GM12875 (cell line): ENCODE data around the gene SCAND1.

Experiments used
- H3K4me3 ChIP-seq: one replicate; pipeline ENCODE4 v1.5.1; 2011; ENCODE audit warnings: low read depth, low read length, control low read depth
- CTCF ChIP-seq: IDR thresholded peaks from 2 replicates; pipeline ENCODE4 v1.5.1; 2011; ENCODE audit warnings: low read depth, mild to moderate bottlenecking, control low read depth, inconsistent platforms, low read length, moderate library complexity, borderline replicate concordance; ENCODE audit not compliant: insufficient read depth

Gene SCAND1

GRCh38 chr20:35942243-35942642 lies 12.1 kb downstream of the SCAND1 start:
- no peak for TF ChIP-seq CTCF
- no peak overlapping the region for H3K4me3 ChIP-seq

GRCh38 chr20:35941620-35942019 lies 12.7 kb downstream of the SCAND1 start:
- H3K4me3 ChIP-seq, result no peak overlapping the region
- TF ChIP-seq CTCF, result no peak

GRCh38 chr20:35939264-35939663 lies 15.0 kb downstream of the SCAND1 start:
- TF ChIP-seq CTCF, result no peak
- no peak overlapping the region for H3K4me3 ChIP-seq

GRCh38 chr20:35934050-35934449 lies 20.3 kb downstream of the SCAND1 start:
- TF ChIP-seq CTCF, result no peak
- no peak overlapping the region for H3K4me3 ChIP-seq

- no peak for TF ChIP-seq CTCF
- no peak overlapping the region for H3K4me3 ChIP-seq
Observed at GRCh38 chr20:35929301-35929700, 25.0 kb downstream of the SCAND1 start.

GRCh38 chr20:35920523-35920922 lies 33.8 kb downstream of the SCAND1 start:
- no peak for TF ChIP-seq CTCF
- no peak overlapping the region for H3K4me3 ChIP-seq

GRCh38 chr20:35918021-35918420 lies 36.3 kb downstream of the SCAND1 start:
- H3K4me3 ChIP-seq, result no peak overlapping the region
- no peak for TF ChIP-seq CTCF
